Cerebellar cortex (tissue), 1 donor: ENCODE data around the gene CHST8.
"Not testable (repeated sequence)": the region's sequence is repeated elsewhere in the genome, so short reads cannot be mapped to it uniquely, and the experiment has no call there.

ENCODE experiments used
- DNase-seq: peaks from one replicate; pipeline ENCODE4 v3.0.0-alpha.2; 2015; ENCODE audit warnings: low spot score

Gene CHST8, protein sequence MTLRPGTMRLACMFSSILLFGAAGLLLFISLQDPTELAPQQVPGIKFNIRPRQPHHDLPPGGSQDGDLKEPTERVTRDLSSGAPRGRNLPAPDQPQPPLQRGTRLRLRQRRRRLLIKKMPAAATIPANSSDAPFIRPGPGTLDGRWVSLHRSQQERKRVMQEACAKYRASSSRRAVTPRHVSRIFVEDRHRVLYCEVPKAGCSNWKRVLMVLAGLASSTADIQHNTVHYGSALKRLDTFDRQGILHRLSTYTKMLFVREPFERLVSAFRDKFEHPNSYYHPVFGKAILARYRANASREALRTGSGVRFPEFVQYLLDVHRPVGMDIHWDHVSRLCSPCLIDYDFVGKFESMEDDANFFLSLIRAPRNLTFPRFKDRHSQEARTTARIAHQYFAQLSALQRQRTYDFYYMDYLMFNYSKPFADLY

GRCh38 chr19:33621811-33622504, at the start of gene CHST8:
TSS of gene CHST8 (plus strand) at chr19:33621953. CDS start at chr19:33689262, 67,309 bp downstream.
- peak; percentile 69 for DNase-seq

DNA sequence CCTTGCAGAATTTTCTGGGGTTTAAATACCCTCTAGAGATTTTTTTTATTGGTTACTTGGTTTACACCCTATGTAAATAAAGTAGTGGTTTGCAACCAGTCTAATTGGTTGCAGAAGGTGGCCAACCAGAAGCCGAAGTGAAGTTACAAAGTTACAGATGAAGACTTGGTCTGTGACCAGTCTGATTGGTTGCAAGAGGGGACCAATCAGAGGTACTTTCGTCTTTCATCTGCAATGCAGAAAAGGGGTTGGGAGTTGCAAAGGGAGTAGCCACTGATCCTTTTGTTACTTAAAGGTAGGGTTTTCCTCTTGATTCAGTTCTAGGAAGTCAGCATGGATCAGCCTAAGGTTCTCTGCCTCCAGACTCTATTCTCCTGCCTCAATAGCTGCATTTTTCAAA, 48.8 kb upstream of the CHST8 start:
- DNase-seq, result no peak

- DNase-seq, result no peak
These were observed 46.9 kb upstream of the CHST8 start for GRCh38 chr19:33574824-33575223.

GRCh38 chr19:33578697-33579096, 43.1 kb upstream of the CHST8 start:
- no peak for DNase-seq

- no peak for DNase-seq
These were observed 41.6 kb upstream of the CHST8 start for GRCh38 chr19:33580026-33580644.

DNA sequence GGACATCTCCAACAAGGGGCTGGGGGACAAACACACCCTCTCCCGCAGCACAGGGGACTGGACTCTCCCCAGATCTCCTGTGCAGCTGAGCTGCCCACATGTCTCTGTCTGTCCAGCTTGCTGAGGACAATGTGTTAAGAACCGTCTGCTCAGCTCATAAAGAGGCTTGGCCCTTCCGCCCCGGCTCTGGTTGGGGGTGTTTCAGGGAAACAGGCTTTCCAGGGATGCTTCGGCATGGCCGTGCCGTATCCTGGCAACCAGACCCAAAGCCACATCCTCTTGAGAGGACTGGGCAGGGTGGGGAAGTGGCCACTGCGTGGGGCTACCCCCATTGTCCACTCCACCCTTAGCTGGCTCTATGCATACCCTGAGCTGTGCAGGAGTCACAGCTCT, 41.1 kb upstream of the CHST8 start:
- no peak for DNase-seq

GRCh38 chr19:33582914-33583313, 38.8 kb upstream of the CHST8 start:
- DNase-seq, result no peak

DNA sequence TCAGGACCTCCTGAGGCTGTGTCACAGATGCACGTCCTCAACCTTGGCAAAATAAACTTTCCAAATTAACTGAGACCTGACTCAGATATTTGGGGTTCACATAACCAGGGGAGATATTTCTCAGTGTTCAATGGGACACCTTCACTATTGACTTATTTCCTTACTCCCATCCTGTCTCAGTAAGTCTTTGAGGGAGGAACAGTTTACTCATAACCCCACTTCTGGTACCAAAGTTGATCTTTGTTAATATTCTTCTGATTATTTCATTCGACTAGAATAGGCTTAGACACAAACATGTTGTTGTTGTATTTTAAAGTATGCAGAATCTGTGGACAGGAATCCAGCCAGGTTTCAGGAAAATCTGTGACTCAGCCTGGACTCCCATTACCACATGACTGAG, 34.6 kb upstream of the CHST8 start:
- DNase-seq, result no peak

GRCh38 chr19:33590224-33590623, 31.5 kb upstream of the CHST8 start:
- no peak for DNase-seq

DNA sequence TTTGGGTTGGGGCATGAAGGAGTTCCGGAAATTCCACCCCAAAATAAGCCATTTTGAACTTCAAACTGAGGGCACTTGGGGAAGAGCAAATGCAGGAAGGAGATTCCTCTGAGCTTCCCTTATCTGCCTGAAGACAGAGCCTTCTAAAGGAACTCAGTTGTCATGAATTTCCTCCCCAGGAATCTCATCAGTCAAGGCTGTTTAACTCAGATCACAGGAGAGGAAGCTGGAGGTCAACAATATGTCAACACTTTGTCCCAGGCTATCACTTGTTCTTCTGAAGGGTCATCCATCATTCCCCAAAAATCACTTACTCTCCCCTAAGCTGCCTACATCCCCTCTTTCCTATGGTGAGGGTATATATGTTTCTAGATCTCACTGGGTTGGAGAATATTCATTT, 26.0 kb upstream of the CHST8 start:
- no peak for DNase-seq

- no peak for DNase-seq
These were observed 20.2 kb upstream of the CHST8 start for GRCh38 chr19:33601583-33601982.

GRCh38 chr19:33602576-33603204, 19.1 kb upstream of the CHST8 start:
- no peak for DNase-seq

GRCh38 chr19:33603377-33603776, 18.4 kb upstream of the CHST8 start:
- no peak for DNase-seq

DNA sequence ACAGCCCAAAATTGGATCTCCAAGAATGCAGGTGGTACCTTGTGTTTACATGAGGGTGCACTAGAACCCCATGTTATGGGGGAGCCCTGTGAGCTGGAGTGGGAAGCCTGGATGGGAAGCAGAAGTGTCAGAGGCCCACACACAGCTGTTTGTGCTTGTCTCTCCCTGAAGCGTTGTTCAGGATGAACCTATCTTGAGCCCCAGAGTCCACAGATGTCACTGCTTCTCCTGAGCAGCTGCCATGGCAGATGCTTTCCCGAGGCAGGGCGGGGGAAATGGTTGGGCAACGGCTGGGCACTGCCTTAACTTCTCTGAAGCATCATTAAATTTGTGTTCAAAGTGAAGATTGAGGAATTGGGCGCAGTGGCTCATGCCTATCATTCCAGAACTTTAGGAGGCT, 17.1 kb upstream of the CHST8 start:
- DNase-seq, result no peak

GRCh38 chr19:33605803-33606295, 15.9 kb upstream of the CHST8 start:
- not testable (repeated sequence) for DNase-seq

GRCh38 chr19:33606556-33606955, 15.2 kb upstream of the CHST8 start:
- no peak for DNase-seq

DNA sequence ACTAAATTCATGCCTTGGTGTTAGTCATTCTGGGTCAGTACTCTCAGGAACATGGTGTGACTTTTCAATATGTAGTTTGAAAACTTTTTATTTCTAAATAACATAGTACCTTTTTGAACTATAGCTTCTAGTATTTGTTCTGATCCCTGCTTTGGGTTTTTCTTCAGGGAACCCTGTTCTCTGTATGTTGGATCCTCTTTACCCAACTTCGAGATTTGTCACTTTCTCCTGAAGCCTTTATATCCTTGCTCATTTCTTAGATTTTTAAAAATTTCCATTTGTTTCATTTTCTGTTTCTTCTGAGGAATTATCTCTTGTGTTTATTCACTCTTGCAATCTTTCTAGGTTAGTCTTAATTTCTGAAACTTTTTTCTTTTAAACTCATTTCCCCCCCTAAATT, 12.4 kb upstream of the CHST8 start:
- no peak for DNase-seq

GRCh38 chr19:33610588-33610987, 11.2 kb upstream of the CHST8 start:
- no peak for DNase-seq

- no peak for DNase-seq
These were observed 8.7 kb upstream of the CHST8 start for GRCh38 chr19:33612928-33613619.

DNA sequence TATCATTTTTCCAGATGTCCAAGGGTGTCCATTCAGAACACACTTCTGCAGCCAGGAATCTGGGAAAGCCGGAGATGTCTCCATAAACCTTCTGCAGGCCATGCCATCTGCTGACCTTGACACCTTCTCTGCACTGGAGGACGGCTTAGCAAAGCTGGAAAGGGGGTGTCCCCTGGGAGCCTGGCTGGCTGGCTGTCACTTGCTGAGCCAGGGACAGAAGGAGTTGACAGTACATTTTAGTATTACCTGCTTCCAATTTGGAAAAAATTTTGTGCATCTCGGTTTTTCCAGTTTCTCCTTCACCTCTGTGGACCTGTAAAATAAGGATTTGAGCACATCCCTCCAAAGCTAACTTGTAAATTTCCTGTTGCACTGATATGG, 8.1 kb upstream of the CHST8 start:
- no peak for DNase-seq

- DNase-seq, result no peak
These were observed 5.4 kb upstream of the CHST8 start for GRCh38 chr19:33616346-33616745.

GRCh38 chr19:33616857-33617256, 4.9 kb upstream of the CHST8 start:
- no peak for DNase-seq
